Cardiac fibroblast (primary cell): ENCODE data around the gene LHCGR.

Experiments used
- DNase-seq, 2 donors: peaks; one replicate each; pipeline versions ENCODE4 v3.0.0 to v3.0.0-alpha.2; 2010; ENCODE audit warnings: low read depth in 2 of 2
- H3K4me3 ChIP-seq, 2 donors: replicated peaks in 1 of 2; 1 replicate in 1 of 2; 2 replicates in 1 of 2; pipeline ENCODE4 v1.5.1; 2011; ENCODE audit warnings: low read depth in 2 of 2, low read length in 2 of 2, mild to moderate bottlenecking in 2 of 2, moderate library complexity in 1 of 2
- CTCF ChIP-seq: IDR thresholded peaks from one replicate; pipeline ENCODE4 v1.5.1; 2011; ENCODE audit warnings: low read depth, mild to moderate bottlenecking, low read length, inconsistent platforms

Gene LHCGR

GRCh38 chr2:48755473-48755872 lies at the start of gene LHCGR:
Gene LHCGR, minus strand, starts transcription at chr2:48755724. Its CDS starts 53 bp downstream, at chr2:48755671.
- DNase-seq = peak in 1 of 2 donors; percentile 19
- H3K4me3 ChIP-seq = peak within 1 kb of the TSS in 1 of 2 donors; percentile 2
- no peak for TF ChIP-seq CTCF

DNA sequence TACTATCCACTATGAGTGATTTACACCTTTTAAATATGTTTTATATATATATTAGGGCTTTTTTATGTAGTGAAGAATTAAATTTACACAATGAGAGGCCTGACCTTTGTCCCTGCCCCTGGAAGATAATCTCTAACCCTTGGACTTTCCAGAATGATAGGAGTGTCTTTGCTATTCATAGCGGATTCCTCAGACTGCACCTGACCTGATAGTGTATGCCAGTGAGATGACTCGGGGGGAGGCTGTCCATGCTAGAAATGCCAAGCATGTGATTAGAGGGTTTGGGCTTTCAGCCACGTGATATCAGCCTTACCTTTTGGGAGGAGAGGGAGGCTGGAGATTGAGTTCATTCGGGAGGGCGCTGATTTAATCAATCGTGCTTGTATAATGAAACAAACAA lies 44.1 kb upstream of the LHCGR start:
- H3K4me3 ChIP-seq = no peak overlapping the region
- no peak for TF ChIP-seq CTCF
- no peak for DNase-seq

- TF ChIP-seq CTCF = no peak
- DNase-seq = no peak
These were observed 39.5 kb upstream of the LHCGR start for GRCh38 chr2:48795065-48795464.

DNA sequence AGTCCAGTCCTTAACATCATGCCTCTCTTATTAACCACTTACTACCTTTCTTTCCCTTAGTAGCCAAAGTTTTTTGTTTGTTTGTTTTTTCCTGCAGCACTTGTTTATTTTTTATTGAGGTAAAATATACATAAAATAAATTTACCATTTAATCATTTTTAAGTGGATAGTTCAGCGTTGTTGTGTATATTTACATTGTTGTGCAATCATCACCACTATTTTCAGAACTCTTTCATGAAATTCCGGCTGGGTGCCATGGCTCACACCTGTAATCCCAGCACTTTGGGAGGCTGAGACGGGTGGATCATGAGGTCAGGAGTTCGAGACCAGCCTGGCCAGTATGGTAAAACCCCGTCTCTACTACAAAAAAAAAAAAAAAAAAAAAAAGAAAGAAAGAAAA lies 38.1 kb upstream of the LHCGR start:
- H3K4me3 ChIP-seq = no peak overlapping the region
- DNase-seq = no peak
- no peak for TF ChIP-seq CTCF

More at GRCh38 chr2:48795065-48795464, 39.5 kb upstream of the LHCGR start:
- H3K4me3 ChIP-seq = no peak overlapping the region

DNA sequence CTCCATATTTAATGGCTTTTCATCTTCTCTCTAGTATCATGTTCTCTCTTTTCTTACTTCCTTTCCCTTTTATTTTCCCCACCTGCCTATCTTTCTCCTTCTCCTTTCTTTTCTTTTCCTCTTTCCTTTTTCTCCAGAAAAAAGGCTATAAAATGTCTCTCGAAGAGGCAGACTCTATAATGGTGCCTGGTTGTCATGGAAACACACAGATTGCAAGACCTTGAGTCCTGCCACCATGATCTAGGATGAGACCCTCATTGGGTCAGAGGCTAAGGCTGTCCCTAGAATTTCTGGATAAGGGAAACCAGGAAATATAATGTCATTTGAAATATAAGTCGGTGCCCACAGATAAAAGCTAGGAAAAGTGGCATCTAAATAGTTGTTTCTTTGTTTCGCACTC lies 36.5 kb upstream of the LHCGR start:
- no peak for TF ChIP-seq CTCF
- no peak for DNase-seq
- H3K4me3 ChIP-seq = no peak overlapping the region

- no peak for DNase-seq
- H3K4me3 ChIP-seq = no peak overlapping the region
- TF ChIP-seq CTCF = no peak
These were observed 35.1 kb upstream of the LHCGR start for GRCh38 chr2:48790407-48791170.

GRCh38 chr2:48787580-48787979 lies 32.1 kb upstream of the LHCGR start:
- no peak for TF ChIP-seq CTCF
- DNase-seq = no peak
- no peak overlapping the region for H3K4me3 ChIP-seq
